HCT116 (cell line): ENCODE measurements around the gene COPE. TPM values are rescaled to one million over a fixed set of nuclear protein-coding genes. Genes with fewer than 3 reads are reported as not detected.

Experiments used
- ATAC-seq: fragments of 200-7000 bp; cut with Tn5 transposase; 2 replicates; pipeline ENCODE4 v1.9.1; 2020; ENCODE audit warnings: mild to moderate bottlenecking, moderate library complexity
- BruUV-seq: library from RNA; stranded (reverse); fragments of 400-500 nt; replicated peaks from 2 replicates; lab custom pipeline; 2021; lab: Mats Ljungman, UMichigan
- CTCF ChIA-PET: fragments of 300-600 bp; sonication (Branson Sonifier 250); formaldehyde crosslinking; loops from one replicate; lab custom pipeline; 2021; ENCODE audit warnings: antibody characterized with exemption; lab: Charles Lee
- POLR2A ChIA-PET: fragments of 300-600, 350-600 bp; sonication (Branson Sonifier 250); formaldehyde crosslinking; loops from one replicate; lab custom pipeline; 2021; ENCODE audit warnings: antibody characterized with exemption; lab: Charles Lee
- RAD21 ChIA-PET, 2 experiments: fragments of 300-600 bp; sonication (Branson Sonifier 250); formaldehyde crosslinking; loops; one replicate each; lab custom pipeline; 2023; ENCODE audit warnings: low total read pairs in 2 of 2; ENCODE audit not compliant: uncharacterized antibody in 2 of 2, unreplicated experiment in 2 of 2, low non-redundant PET in 1 of 2; lab: Charles Lee
- DNase-seq: peaks from one replicate; pipeline ENCODE4 v3.0.0-alpha.2; 2010; ENCODE audit warnings: low read depth, low spot score
- H2AFZ ChIP-seq: fragments of 200-600 bp; shearing (Covaris generic), sonication (generic); 2 replicates; pipeline ENCODE4 v1.6.1; 2017; ENCODE audit warnings: low read depth, mixed run types, mixed read lengths, antibody characterized with exemption, low read length; ENCODE audit not compliant: poor library complexity, severe bottlenecking
- H3K27ac ChIP-seq: 2 replicates; pipeline ENCODE4 v1.5.1; 2012; ENCODE audit warnings: low read depth, low read length
- H3K27me3 ChIP-seq: fragments of 200-600 bp; sonication (generic); 2 replicates; pipeline ENCODE4 v1.6.1; 2016; ENCODE audit warnings: mixed run types, low read length, mixed read lengths; ENCODE audit not compliant: insufficient read depth
- H3K36me3 ChIP-seq, 2 experiments: fragments of 200-500 bp in 1 of 2; fragments of 200-600 bp in 1 of 2; sonication (Bioruptor generic) in 1 of 2; sonication (generic) in 1 of 2; 2 replicates each; pipeline versions ENCODE4 v1.5.1 to v1.6.1; 2014 to 2016; ENCODE audit warnings: low read length in 2 of 2, inconsistent platforms in 1 of 2, mixed read lengths in 1 of 2, mixed run types in 1 of 2; ENCODE audit not compliant: insufficient read depth in 2 of 2, control insufficient read depth in 1 of 2
- H3K4me1 ChIP-seq, 2 experiments: fragments of 200-600 bp in 1 of 2; sonication (generic) in 1 of 2; 2 replicates each; pipeline versions ENCODE4 v1.5.1 to v1.6.1; 2012 to 2017; ENCODE audit warnings: low read length in 2 of 2, inconsistent platforms in 1 of 2, mild to moderate bottlenecking in 1 of 2, mixed read lengths in 1 of 2, mixed run types in 1 of 2, moderate library complexity in 1 of 2; ENCODE audit not compliant: insufficient read depth in 2 of 2, control insufficient read depth in 1 of 2
- H3K4me2 ChIP-seq: fragments of 200-600 bp; sonication (generic); 2 replicates; pipeline ENCODE4 v1.6.1; 2017; ENCODE audit warnings: mixed run types, low read length, mixed read lengths
- H3K4me3 ChIP-seq, 2 experiments: fragments of 200-600 bp in 1 of 2; sonication (generic) in 1 of 2; replicated peaks in 1 of 2; 2 replicates each; pipeline ENCODE4 v1.5.1; 2011 to 2016; ENCODE audit warnings: low read length in 2 of 2, control low read depth in 1 of 2, low read depth in 1 of 2, mild to moderate bottlenecking in 1 of 2, mixed read lengths in 1 of 2, mixed run types in 1 of 2
- H3K79me2 ChIP-seq: fragments of 200-600 bp; sonication (generic); 2 replicates; pipeline ENCODE4 v1.6.1; 2017; ENCODE audit warnings: mild to moderate bottlenecking, mixed run types, low read length, moderate library complexity, mixed read lengths; ENCODE audit not compliant: insufficient read depth
- H3K9ac ChIP-seq: fragments of 200-600 bp; sonication (generic); 2 replicates; pipeline ENCODE4 v1.6.1; 2016; ENCODE audit warnings: low read length, mixed read lengths
- H3K9me2 ChIP-seq: fragments of 200-600 bp; sonication (generic), shearing (Covaris generic); 2 replicates; pipeline ENCODE4 v1.6.1; 2017; ENCODE audit warnings: mixed run types, mild to moderate bottlenecking, moderate library complexity; ENCODE audit not compliant: insufficient read depth
- H3K9me3 ChIP-seq, 2 experiments: fragments of 200-500 bp in 1 of 2; fragments of 200-600 bp in 1 of 2; sonication (Bioruptor generic) in 1 of 2; sonication (generic) in 1 of 2; 2 replicates each; pipeline ENCODE4 v1.6.1; 2014 to 2017; ENCODE audit warnings: low read length in 2 of 2, mixed read lengths in 2 of 2, inconsistent platforms in 1 of 2, low read depth in 1 of 2, mild to moderate bottlenecking in 1 of 2, mixed run types in 1 of 2, moderate library complexity in 1 of 2; ENCODE audit not compliant: control insufficient read depth in 1 of 2, insufficient read depth in 1 of 2
- H4K20me1 ChIP-seq: fragments of 200-600 bp; sonication (generic), shearing (Covaris generic); 2 replicates; pipeline ENCODE4 v1.6.1; 2017; ENCODE audit warnings: mixed run types, mild to moderate bottlenecking, moderate library complexity; ENCODE audit not compliant: insufficient read depth
- CEBPB ChIP-seq: IDR thresholded peaks from 2 replicates; pipeline ENCODE4 v1.6.1; 2012; ENCODE audit warnings: low read depth
- ELF1 ChIP-seq: IDR thresholded peaks from 2 replicates; pipeline ENCODE4 v1.6.1; 2012; ENCODE audit warnings: low read depth, borderline replicate concordance
- JUND ChIP-seq: IDR thresholded peaks from 2 replicates; pipeline ENCODE4 v1.6.1; 2012
- POLR2AphosphoS5 ChIP-seq: IDR thresholded peaks from 2 replicates; pipeline ENCODE4 v1.6.1; 2011; ENCODE audit warnings: mild to moderate bottlenecking, low read depth, low read length, moderate library complexity
- RAD21 ChIP-seq: IDR thresholded peaks from 2 replicates; pipeline ENCODE4 v1.6.1; 2012; ENCODE audit warnings: low read depth, mild to moderate bottlenecking
- REST ChIP-seq: IDR thresholded peaks from 2 replicates; pipeline ENCODE4 v1.6.1; 2012; ENCODE audit warnings: low read depth
- SP1 ChIP-seq: IDR thresholded peaks from 2 replicates; pipeline ENCODE4 v1.6.1; 2012; ENCODE audit warnings: low read depth
- ZFX ChIP-seq: fragments of 450-650 bp; IDR thresholded peaks from 2 replicates; pipeline ENCODE4 v1.6.1; 2017
- intact Hi-C: fragments of 100-400 bp; cut with micrococcal nuclease; formaldehyde crosslinking; loops from 2 replicates; pipeline ENCODE4 v1.10.0; 2022
- total RNA-seq: library from RNA; stranded (reverse); gene quantifications from one replicate; pipeline ENCODE4 v1.2.1, GENCODE V29; 2021; ENCODE audit not compliant: unreplicated experiment
- TF ChIP-seq, protein P1 (sequence below): IDR thresholded peaks from 2 replicates; pipeline ENCODE4 v1.6.1; 2012

The COPE gene
- total RNA-seq, 1 experiment from 2014 or later: 263 TPM

- TSS peak; percentile 27 for BruUV-seq
- no peak overlapping the region for H3K4me2 ChIP-seq
- no peak overlapping the region for H3K9ac ChIP-seq
- ChIA-PET RAD21 (no interaction called here), CTCF (no interaction called here)
- no peaks in the 10 kb centered on the region for H3K9me2 ChIP-seq
- H3K27me3 ChIP-seq: no peaks in the 10 kb centered on the region
- intact Hi-C loops: no loop called here
- H3K4me1 ChIP-seq: peaks cover 6 to 14% of the 10 kb centered on the region in 2 experiments; a peak in 3 of 4 replicates
- ATAC-seq: no peak
- no peak overlapping the region for H3K4me3 ChIP-seq
- no peaks in the 10 kb centered on the region for H3K79me2 ChIP-seq
- H3K36me3 ChIP-seq: peaks cover 16 to 35% of the 10 kb centered on the region in 2 experiments; a peak in 3 of 4 replicates
- no peak for TF ChIP-seq SP1
- no peak for TF ChIP-seq RAD21
- no peak for TF ChIP-seq JUND
- TF ChIP-seq POLR2AphosphoS5: no peak
- no peak for TF ChIP-seq ELF1
- TF ChIP-seq REST: no peak
- TF ChIP-seq ZFX: no peak
- TF ChIP-seq CEBPB: no peak
- TF ChIP-seq, protein P1, sequence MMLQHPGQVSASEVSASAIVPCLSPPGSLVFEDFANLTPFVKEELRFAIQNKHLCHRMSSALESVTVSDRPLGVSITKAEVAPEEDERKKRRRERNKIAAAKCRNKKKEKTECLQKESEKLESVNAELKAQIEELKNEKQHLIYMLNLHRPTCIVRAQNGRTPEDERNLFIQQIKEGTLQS: no peak
- TF ChIP-seq, all 23 proteins: peak for 0
- Histone ChIP-seq H3K27ac (no peak overlapping the region), H4K20me1 (no peaks in the 10 kb centered on the region), H2AFZ (no peak overlapping the region), H3K9me3 (no peaks in the 10 kb centered on the region)
- POLR2A ChIA-PET: no interaction called here
- no peak for DNase-seq
These were observed 9.0 kb upstream of the COPE start for GRCh38 chr19:18928018-18928805.
